GM23338 (cell line): Measurements from ENCODE around the gene KRT15.

Experiments
- CREB1 ChIP-seq: fragments of 250-450 bp; sonication (Bioruptor Pico); IDR thresholded peaks from 2 replicates; pipeline ENCODE4 v1.5.0; 2020; ENCODE audit warnings: low read depth, mild to moderate bottlenecking, moderate library complexity
- EZH2 ChIP-seq: fragments of 200-600 bp; sonication (generic); IDR thresholded peaks from one replicate; pipeline ENCODE4 v1.8.0; 2017; ENCODE audit warnings: antibody characterized with exemption, mild to moderate bottlenecking, low read depth; ENCODE audit not compliant: unreplicated experiment
- EZH2phosphoT487 ChIP-seq: fragments of 200-600 bp; sonication (generic); IDR thresholded peaks from one replicate; pipeline ENCODE4 v1.8.1; 2018; ENCODE audit warnings: antibody characterized with exemption; ENCODE audit not compliant: unreplicated experiment
- JUNB ChIP-seq: IDR thresholded peaks from one replicate; pipeline ENCODE4 v1.6.1; 2016; ENCODE audit warnings: antibody characterized with exemption; ENCODE audit not compliant: unreplicated experiment
- POLR2AphosphoS5 ChIP-seq: IDR thresholded peaks from 2 replicates; pipeline ENCODE4 v1.6.1; 2016; ENCODE audit warnings: antibody characterized with exemption, low read depth
- ZNF114 ChIP-seq: fragments of 250-450 bp; sonication (Bioruptor Pico); IDR thresholded peaks from 2 replicates; pipeline ENCODE4 v1.5.0; 2020; ENCODE audit warnings: mild to moderate bottlenecking, moderate library complexity
- TF ChIP-seq, protein P1 (sequence below), 2 experiments: fragments of 200-600 bp in 1 of 2; sonication (generic) in 1 of 2; conservative IDR thresholded peaks; 2 replicates each; pipeline versions ENCODE4 v1.5.1 to v1.6.1; 2016 to 2017; ENCODE audit warnings: antibody characterized with exemption in 2 of 2, low read depth in 2 of 2, mild to moderate bottlenecking in 2 of 2, moderate library complexity in 1 of 2
- TF ChIP-seq, protein P2 (sequence below): IDR thresholded peaks from one replicate; pipeline ENCODE4 v1.6.1; 2018; ENCODE audit warnings: antibody characterized with exemption; ENCODE audit not compliant: unreplicated experiment

DNA sequence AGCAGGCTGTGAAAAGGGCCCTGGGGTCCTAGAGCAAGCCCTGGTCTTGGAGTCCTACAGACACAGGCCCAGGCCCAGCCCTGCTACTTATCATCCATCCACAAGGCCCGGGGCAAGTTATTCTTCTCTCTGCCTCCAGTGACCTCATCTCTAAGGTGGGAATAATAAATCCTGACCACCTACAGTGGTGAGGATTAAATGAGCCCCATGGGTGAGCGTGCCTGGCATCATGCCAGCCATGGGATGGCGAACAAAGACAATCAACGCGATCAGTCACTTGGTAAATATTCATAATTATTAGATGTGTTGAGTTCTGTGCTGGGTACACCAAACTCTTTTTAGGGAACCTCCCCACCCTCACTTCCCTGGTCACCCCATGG, 5.5 kb downstream of the KRT15 start:
- TF ChIP-seq, protein P1, sequence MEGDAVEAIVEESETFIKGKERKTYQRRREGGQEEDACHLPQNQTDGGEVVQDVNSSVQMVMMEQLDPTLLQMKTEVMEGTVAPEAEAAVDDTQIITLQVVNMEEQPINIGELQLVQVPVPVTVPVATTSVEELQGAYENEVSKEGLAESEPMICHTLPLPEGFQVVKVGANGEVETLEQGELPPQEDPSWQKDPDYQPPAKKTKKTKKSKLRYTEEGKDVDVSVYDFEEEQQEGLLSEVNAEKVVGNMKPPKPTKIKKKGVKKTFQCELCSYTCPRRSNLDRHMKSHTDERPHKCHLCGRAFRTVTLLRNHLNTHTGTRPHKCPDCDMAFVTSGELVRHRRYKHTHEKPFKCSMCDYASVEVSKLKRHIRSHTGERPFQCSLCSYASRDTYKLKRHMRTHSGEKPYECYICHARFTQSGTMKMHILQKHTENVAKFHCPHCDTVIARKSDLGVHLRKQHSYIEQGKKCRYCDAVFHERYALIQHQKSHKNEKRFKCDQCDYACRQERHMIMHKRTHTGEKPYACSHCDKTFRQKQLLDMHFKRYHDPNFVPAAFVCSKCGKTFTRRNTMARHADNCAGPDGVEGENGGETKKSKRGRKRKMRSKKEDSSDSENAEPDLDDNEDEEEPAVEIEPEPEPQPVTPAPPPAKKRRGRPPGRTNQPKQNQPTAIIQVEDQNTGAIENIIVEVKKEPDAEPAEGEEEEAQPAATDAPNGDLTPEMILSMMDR (conservative IDR thresholded peaks at IDR 0.05; ENCODE audit: low read depth in 2 of 2): no peak
- TF ChIP-seq POLR2AphosphoS5 (no peak), CREB1 (CRISPR knock-in tag) (no peak), ZNF114 (CRISPR knock-in tag) (no peak), EZH2 (no peak), JUNB (no peak), EZH2phosphoT487 (no peak)
- TF ChIP-seq, protein P2, sequence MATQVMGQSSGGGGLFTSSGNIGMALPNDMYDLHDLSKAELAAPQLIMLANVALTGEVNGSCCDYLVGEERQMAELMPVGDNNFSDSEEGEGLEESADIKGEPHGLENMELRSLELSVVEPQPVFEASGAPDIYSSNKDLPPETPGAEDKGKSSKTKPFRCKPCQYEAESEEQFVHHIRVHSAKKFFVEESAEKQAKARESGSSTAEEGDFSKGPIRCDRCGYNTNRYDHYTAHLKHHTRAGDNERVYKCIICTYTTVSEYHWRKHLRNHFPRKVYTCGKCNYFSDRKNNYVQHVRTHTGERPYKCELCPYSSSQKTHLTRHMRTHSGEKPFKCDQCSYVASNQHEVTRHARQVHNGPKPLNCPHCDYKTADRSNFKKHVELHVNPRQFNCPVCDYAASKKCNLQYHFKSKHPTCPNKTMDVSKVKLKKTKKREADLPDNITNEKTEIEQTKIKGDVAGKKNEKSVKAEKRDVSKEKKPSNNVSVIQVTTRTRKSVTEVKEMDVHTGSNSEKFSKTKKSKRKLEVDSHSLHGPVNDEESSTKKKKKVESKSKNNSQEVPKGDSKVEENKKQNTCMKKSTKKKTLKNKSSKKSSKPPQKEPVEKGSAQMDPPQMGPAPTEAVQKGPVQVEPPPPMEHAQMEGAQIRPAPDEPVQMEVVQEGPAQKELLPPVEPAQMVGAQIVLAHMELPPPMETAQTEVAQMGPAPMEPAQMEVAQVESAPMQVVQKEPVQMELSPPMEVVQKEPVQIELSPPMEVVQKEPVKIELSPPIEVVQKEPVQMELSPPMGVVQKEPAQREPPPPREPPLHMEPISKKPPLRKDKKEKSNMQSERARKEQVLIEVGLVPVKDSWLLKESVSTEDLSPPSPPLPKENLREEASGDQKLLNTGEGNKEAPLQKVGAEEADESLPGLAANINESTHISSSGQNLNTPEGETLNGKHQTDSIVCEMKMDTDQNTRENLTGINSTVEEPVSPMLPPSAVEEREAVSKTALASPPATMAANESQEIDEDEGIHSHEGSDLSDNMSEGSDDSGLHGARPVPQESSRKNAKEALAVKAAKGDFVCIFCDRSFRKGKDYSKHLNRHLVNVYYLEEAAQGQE: no peak
